HG03039 (cell line): Measurements from ENCODE around the gene CUL7.
"Not testable (repeated sequence)": the region's sequence is repeated elsewhere in the genome, so short reads cannot be mapped to it uniquely, and the experiment has no call there.

Source experiments
- ATAC-seq: cut with Tn5 transposase; IDR thresholded peaks from one replicate; pipeline ENCODE4 v1.9.1; 2021; ENCODE audit warnings: mild to moderate bottlenecking, moderate library complexity; ENCODE audit not compliant: unreplicated experiment

CUL7 gene

GRCh38 chr6:43053545-43054205 is at the start of gene CUL7:
CUL7 (minus strand) TSS chr6:43053851; CDS start chr6:43052788, 1,063 bp downstream.
- ATAC-seq: peak; percentile 87

- no peak for ATAC-seq
Observed at GRCh38 chr6:43101497-43101896, 47.8 kb upstream of the CUL7 start.

- no peak for ATAC-seq
Observed at GRCh38 chr6:43097502-43097901, 43.9 kb upstream of the CUL7 start.

GRCh38 chr6:43097098-43097489 is 43.4 kb upstream of the CUL7 start:
- ATAC-seq: no peak

GRCh38 chr6:43096451-43097097 is 42.9 kb upstream of the CUL7 start:
- no peak for ATAC-seq

- no peak for ATAC-seq
Observed at GRCh38 chr6:43095939-43096338, 42.3 kb upstream of the CUL7 start.

- no peak for ATAC-seq
Observed at GRCh38 chr6:43093436-43094289, 40.0 kb upstream of the CUL7 start.

GRCh38 chr6:43092635-43093034 is 39.0 kb upstream of the CUL7 start:
- ATAC-seq: no peak

- no peak for ATAC-seq
Observed at GRCh38 chr6:43091436-43091991, 37.9 kb upstream of the CUL7 start.

- ATAC-seq: no peak
Observed at GRCh38 chr6:43091020-43091419, 37.4 kb upstream of the CUL7 start.

- no peak for ATAC-seq
Observed at GRCh38 chr6:43090559-43090956, 36.9 kb upstream of the CUL7 start.

- ATAC-seq: no peak
Observed at GRCh38 chr6:43089874-43090558, 36.4 kb upstream of the CUL7 start.

GRCh38 chr6:43089467-43089866 is 35.8 kb upstream of the CUL7 start:
- no peak for ATAC-seq

- ATAC-seq: no peak
Observed at GRCh38 chr6:43088654-43089056, 35.0 kb upstream of the CUL7 start.

GRCh38 chr6:43086022-43086658 is 32.5 kb upstream of the CUL7 start:
- no peak for ATAC-seq

GRCh38 chr6:43082806-43083655 is 29.4 kb upstream of the CUL7 start:
- no peak for ATAC-seq

- not testable (repeated sequence) for ATAC-seq
Observed at GRCh38 chr6:43081922-43082321, 28.3 kb upstream of the CUL7 start.

GRCh38 chr6:43081043-43081442 is 27.4 kb upstream of the CUL7 start:
- no peak for ATAC-seq

- ATAC-seq: no peak
Observed at GRCh38 chr6:43078691-43079090, 25.0 kb upstream of the CUL7 start.
